Fibroblast of the aortic adventitia (primary cell): ENCODE measurements around the gene GDE1. TPM values are rescaled to one million over a fixed set of nuclear protein-coding genes. Genes with fewer than 3 reads are reported as not detected.
A peak's percentile ranks its signal among the peaks of the same experiment; 100 is the strongest.

Experiments
- DNase-seq: peaks from one replicate; pipeline ENCODE4 v3.0.0-alpha.2; 2010; ENCODE audit warnings: low read depth
- H3K4me3 ChIP-seq: 2 replicates; pipeline ENCODE4 v1.5.1; 2011; ENCODE audit warnings: low read depth, mild to moderate bottlenecking, control low read depth, low read length, moderate library complexity
- total RNA-seq: library from RNA; depleted of rRNA; stranded (reverse); fragments of >200 nt; gene quantifications from 2 replicates; pipeline ENCODE4 v1.2.3, GENCODE V29; 2012; ENCODE audit warnings: low replicate concordance
- TF ChIP-seq, protein P1 (sequence below): IDR thresholded peaks from 2 replicates; pipeline ENCODE4 v1.5.1; 2011; ENCODE audit warnings: mild to moderate bottlenecking, low read length, control low read depth, inconsistent platforms; ENCODE audit not compliant: insufficient read depth

The GDE1 gene
- total RNA-seq, 1 donor, result 59.9 TPM

DNA sequence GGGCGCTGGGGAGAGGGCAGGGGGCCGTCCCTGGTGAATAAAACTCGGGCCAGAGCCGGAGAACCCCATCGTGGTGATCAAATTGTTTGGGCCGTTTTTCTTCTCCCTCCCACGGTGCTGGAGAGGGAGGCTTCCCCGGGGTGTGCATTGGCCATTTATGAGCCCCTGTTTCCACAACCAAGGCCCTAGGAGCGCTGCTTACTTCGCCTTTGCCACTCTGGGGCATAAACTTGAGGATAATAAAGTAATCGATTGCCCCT, 2.4 kb upstream of the GDE1 start:
- no peak for DNase-seq
- TF ChIP-seq, protein P1, sequence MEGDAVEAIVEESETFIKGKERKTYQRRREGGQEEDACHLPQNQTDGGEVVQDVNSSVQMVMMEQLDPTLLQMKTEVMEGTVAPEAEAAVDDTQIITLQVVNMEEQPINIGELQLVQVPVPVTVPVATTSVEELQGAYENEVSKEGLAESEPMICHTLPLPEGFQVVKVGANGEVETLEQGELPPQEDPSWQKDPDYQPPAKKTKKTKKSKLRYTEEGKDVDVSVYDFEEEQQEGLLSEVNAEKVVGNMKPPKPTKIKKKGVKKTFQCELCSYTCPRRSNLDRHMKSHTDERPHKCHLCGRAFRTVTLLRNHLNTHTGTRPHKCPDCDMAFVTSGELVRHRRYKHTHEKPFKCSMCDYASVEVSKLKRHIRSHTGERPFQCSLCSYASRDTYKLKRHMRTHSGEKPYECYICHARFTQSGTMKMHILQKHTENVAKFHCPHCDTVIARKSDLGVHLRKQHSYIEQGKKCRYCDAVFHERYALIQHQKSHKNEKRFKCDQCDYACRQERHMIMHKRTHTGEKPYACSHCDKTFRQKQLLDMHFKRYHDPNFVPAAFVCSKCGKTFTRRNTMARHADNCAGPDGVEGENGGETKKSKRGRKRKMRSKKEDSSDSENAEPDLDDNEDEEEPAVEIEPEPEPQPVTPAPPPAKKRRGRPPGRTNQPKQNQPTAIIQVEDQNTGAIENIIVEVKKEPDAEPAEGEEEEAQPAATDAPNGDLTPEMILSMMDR, result no peak
- H3K4me3 ChIP-seq, result peak overlapping the region; percentile 99

DNA sequence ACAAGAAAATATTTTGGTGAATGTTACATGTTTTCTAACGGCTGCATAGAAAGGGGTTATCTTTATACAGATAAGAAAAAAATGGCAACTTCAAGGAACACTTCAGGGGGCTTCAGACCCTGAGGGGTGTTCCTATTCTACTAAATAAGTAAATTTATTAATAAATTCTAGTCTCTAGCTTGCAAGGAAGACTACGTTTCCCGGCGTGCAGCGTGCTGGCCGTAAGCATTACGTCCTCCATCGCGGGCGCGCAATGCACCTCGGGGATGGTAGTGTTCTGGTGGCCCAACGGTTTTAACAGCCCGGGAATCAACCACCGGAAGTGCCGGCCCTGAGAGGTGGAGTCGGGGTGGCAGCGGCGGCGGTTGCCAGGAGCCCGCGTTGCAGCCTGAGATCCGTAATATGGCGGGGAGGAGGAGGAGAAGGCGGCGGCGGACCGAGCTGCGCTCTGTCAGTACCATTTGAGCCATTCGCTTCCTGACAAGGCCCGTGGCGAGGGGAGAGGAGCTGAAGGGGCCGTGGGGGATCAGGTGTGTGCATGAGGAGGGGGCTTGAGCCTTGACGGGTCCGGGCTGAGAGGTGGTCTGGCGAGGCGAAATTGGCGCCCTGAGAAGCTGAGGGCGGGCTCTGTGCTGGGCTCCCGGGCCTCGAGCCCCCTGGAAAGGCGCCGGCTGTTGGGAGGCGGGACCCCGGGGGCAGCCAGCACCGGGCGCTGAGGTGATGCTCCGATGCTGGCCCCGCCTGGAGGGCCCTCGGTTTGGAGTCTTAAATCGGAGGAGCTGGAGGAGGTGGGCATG, 1.9 kb upstream of the GDE1 start, which contains the start of gene CCP110:
CCP110 (plus strand) TSS at position 384 of the 797 bp plus-strand sequence. CDS start 3,940 bp downstream, outside the sequence.
- TF ChIP-seq, protein P1, result no peak
- peak; percentile 95 for DNase-seq
- H3K4me3 ChIP-seq, result peak within 1 kb of the TSS; percentile 99

DNA sequence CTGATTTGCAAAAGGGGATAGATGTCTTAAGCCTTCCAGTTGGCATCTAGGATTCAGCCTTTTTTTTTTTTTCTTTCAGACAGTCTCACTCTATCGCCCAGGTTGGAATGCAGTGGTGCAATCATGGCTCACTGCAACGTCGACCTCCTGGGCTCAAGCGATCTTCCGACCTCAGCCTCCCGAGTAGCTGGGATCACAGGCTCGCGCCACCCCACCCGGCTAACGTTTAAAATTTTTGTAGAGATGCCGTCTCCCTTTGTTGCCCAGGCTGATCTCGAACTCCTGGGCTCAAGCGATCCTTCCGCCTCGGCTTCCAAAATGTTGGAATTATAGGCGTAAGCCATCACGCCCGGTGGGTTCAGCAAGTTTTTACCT, 1.3 kb upstream of the GDE1 start:
- H3K4me3 ChIP-seq, result no peak overlapping the region
- TF ChIP-seq, protein P1, result no peak
- DNase-seq, result no peak

DNA sequence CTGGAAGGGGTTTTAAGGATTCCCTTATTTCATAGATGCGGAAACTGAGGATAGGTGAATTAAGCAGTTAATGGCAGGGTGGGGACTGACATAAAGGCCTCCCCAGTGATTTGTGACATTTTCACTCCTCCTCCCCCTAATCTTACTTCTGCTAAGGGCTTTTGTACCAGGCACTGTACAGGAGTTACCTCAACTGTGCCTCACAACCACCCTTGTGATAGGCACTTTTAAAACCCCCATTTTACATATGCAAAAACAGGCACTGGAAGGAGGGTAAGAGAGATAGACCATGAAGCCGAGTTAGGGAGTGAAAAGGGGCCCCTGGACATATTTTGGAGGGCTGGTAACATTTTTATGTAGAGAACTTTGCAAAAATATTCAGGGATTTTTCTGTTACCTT, 862 bp upstream of the GDE1 start:
- TF ChIP-seq, protein P1, result no peak
- DNase-seq, result no peak
- H3K4me3 ChIP-seq, result no peak overlapping the region

DNA sequence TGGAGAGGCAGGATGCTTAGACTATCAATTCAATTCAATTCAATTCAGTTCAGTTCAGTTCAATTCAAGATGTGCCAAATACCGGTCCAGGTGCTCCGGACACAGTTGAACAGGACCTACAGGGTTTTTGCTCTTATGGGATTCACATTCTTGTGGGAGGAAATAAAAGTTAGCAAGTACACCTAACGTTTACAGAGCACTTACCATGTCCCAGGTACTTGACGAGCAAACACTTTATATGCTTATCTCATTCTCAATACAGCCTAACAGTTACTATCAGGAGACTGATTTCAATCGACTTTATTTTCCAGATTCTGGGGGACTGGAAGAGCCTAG, 467 bp upstream of the GDE1 start:
- TF ChIP-seq, protein P1, result no peak
- no peak overlapping the region for H3K4me3 ChIP-seq
- DNase-seq, result no peak

DNA sequence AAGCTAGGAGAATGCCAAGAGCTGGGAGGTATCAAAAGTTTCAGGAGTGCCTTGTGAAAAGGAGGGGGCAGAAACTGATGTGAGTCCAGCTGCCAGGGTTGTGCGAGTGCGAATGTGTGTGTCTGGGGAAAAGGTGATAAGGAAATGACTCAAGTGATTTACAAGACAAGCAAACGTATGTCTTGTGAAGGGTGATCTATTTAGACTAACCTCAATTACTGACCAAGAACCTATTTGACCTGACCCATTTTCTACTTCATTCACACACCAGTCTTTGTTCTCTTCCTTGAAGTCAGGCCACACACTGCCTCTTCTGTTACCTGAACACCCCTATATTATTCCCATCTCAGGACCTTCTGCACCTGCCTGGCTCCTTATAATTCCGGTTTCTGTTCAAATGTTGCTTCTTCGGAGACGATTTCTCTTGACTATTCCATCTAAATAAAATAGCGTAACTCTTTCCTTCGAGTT, 1.0 kb downstream of the GDE1 start:
- DNase-seq, result peak; percentile 43
- TF ChIP-seq, protein P1, result no peak
- H3K4me3 ChIP-seq, result peak overlapping the region; percentile 95

DNA sequence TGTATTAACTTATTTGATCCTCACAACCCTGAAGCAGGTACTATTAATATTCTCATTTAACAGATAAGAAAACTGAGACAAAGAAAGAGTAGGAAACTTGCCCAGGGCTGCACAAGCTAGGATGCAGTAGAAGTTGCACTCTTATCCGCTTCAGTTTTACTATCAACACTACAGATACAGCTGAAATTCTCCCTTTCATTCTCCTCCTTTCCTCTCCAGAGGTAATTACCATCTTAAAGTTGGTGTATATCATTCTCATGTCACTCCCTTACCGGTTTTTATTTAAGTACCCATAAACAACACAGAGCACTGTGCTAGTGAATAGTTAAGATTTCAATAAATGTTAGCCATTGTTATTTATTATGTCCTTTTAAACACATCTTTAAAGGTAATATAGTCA, 3.5 kb downstream of the GDE1 start:
- no peak overlapping the region for H3K4me3 ChIP-seq
- DNase-seq, result no peak
- TF ChIP-seq, protein P1, result no peak
